HG03521 (cell line): Measurements from ENCODE around the gene ZNF33A.
"Not testable (repeated sequence)": the region's sequence is repeated elsewhere in the genome, so short reads cannot be mapped to it uniquely, and the experiment has no call there.

Experiments
- ATAC-seq: cut with Tn5 transposase; IDR thresholded peaks from one replicate; pipeline ENCODE4 v1.9.1; 2021; ENCODE audit warnings: mild to moderate bottlenecking, moderate library complexity; ENCODE audit not compliant: unreplicated experiment

The ZNF33A gene

DNA sequence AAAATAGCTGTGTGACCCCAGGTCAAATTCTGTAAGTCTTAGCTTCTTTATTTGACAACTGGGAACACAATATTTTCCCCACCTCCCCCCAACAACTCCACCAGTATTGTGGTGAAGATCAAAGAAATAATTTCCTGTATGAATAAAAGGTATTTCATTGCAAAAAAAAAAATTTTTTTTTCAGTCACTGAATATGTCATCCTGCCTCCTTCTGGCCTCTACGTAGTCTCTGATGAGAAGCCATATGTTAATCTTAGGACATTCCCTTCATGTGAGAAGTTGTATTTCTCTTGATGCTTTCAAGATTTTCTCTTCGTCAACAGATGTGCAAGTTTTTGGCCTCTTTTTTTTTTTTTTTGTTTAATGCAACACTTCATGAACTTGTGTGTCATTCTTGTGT lies 33.0 kb downstream of the ZNF33A start:
- no peak for ATAC-seq

DNA sequence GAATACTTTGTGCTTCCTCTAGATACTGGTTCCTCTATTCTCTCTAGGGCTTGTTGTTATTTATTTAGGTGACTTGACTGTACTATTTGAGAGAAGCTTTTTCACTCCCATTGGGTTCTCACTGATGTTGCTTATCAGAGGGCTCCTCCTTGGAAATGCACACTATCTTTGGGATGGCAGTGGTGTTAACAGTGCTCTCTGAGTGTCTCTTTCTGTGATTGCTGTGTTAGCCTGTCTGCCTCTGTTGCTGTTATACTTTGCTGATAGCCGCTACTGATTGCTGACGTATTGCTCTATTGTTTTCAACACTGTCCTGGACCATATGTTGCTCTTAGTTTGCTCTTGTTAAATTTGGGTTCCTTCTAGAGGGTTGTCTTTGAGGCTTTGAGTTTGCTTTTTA lies 34.7 kb downstream of the ZNF33A start:
- ATAC-seq = no peak

GRCh38 chr10:38047666-38048065 lies 37.2 kb downstream of the ZNF33A start:
- ATAC-seq = no peak

DNA sequence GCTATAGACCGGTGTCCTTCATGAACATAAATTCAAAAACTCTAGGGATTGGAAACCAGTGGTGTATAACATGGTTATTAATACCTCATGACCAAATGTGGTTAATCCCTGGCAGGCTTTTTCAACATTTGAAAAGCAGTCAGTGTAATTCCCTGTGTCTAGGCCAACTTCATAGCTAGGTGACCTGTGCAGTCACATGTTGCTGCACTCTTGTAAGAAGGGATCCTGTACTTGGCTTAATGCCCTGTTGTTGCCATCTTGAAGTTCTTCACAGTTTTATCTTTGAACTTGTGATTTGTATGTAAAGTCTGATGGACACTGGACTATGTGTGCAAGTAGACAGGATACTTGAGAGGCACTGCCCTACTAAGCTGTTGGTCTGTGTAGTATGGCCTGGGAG lies 39.7 kb downstream of the ZNF33A start:
- no peak for ATAC-seq

GRCh38 chr10:38054361-38054797 lies 43.9 kb downstream of the ZNF33A start:
- no peak for ATAC-seq

- ATAC-seq = not testable (repeated sequence)
These were observed 44.9 kb downstream of the ZNF33A start for GRCh38 chr10:38055274-38055894.

DNA sequence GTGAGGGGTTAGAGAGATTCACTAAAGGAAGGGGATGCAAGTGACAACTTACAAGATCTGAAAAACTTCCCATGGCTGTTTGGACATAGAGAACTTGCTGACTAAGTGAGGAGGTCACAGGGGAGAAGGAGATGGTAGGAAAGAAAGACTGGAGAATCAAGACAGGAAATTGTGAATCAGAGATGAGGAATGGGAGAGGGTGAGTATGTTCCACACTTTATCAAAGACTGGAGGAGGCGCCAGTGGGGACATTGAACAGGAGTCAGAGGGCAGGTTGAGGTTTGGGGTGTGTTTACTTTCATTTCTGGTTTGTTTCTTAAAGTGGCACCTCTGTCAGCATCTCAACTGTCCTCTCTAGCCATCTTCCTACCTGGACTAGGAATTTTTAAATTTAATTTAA lies 59.2 kb downstream of the ZNF33A start:
- ATAC-seq = not testable (repeated sequence)

GRCh38 chr10:38070501-38070900 lies 60.0 kb downstream of the ZNF33A start:
- no peak for ATAC-seq

DNA sequence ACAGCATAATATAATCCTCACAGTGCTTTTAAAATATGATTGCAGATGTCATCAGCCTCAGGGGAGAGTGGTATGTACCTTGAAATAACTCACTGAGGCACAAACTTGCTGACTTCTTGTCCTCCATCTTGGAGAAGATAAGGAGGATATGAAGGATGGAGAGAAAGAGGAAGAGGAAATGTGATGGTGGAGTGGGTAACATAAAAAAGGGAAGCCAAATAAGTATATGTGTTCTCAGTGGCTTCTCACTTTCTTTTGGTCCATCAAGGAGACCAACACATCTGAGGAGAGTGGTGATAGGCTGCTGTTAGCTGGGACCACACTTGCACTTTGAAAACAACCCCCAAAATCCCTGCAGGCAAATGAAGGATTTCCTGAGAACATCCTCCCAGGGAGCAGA lies 62.1 kb downstream of the ZNF33A start:
- ATAC-seq = no peak

- no peak for ATAC-seq
These were observed 66.2 kb downstream of the ZNF33A start for GRCh38 chr10:38076687-38077086.

DNA sequence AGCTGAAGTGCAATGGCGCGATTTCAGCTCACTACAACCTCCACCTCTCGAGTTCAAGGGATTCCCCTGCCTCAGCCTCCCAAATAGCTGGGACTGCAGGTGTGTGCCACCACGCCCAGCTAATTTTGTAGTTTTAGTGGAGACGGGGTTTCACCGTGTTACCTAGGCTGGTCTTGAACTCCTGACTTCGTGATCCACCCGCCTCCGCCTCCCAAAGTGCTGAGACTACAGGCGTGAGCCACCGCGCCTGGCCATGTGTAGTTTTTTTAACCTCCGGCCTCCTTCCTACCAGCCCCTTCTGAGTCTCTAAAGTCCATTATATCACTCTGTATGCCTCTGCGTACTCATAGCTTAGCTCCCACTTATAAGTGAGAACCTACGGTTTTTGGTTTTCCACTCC lies 82.8 kb downstream of the ZNF33A start:
- ATAC-seq = not testable (repeated sequence)

GRCh38 chr10:38093816-38094157 lies 83.3 kb downstream of the ZNF33A start:
- ATAC-seq = peak; percentile 8

DNA sequence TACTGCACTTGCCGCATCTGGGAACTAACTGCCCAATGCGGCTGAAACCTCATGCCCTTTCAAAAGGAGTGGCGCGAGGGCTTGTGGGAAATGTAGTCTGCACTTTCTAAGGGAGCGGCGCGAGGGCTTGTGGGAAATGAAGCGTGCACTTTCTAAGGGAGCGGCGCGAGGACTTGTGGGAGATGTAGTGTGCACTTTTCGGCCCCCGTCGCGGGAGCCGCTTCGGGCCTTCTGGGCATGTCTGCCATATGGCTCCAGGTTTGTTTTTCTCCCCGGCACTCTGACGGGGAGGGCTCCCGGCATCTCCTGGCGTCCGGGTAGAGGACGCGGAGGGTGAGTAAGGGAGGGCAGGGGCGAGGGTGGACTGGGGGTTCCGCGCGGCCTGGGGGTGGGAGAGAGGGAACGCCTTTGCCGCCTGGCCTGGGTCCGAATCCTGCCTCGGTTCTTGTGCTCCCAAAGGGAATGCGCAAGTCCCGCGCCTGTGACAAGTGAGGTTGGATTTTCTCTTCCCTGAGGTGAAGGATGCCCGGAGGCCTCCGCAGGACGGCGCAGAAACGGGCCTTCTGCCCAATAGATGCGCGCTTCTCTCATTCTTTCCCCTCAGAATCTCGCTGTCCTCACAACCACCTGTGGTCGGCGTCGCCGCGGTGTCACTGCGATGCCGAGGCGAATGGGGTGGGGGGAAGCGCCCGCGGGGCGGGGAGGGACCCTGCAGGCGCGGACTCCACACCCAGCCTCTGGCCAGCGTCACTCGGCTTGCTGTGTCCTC lies 83.9 kb downstream of the ZNF33A start, which contains the start of gene ZNF37A:
Gene ZNF37A (plus strand): TSS at position 180 of the 769 bp plus-strand sequence. CDS start 2,281 bp downstream, outside the sequence.
- ATAC-seq = peak; percentile 98

GRCh38 chr10:38094927-38095574 lies 84.6 kb downstream of the ZNF33A start:
- no peak for ATAC-seq

- no peak for ATAC-seq
These were observed 92.4 kb downstream of the ZNF33A start for GRCh38 chr10:38102880-38103279.

- no peak for ATAC-seq
These were observed 93.3 kb downstream of the ZNF33A start for GRCh38 chr10:38103756-38104155.

- no peak for ATAC-seq
These were observed 101.7 kb downstream of the ZNF33A start for GRCh38 chr10:38112159-38112558.
